GM18505 (cell line): ENCODE results near the gene AKR1B15.

Experiments
- ATAC-seq: cut with Tn5 transposase; IDR thresholded peaks from one replicate; pipeline ENCODE4 v1.9.1; 2021; ENCODE audit not compliant: unreplicated experiment
- POLR2A ChIP-seq: IDR thresholded peaks from 4 replicates; pipeline ENCODE4 v1.6.1; 2011; ENCODE audit warnings: borderline replicate concordance; ENCODE audit not compliant: insufficient read depth, insufficient read length; ENCODE audit errors: extremely low read depth

The AKR1B15 gene

GRCh38 chr7:134627109-134627774, 78.3 kb downstream of the AKR1B15 start:
- no peak for ATAC-seq
- no peak for TF ChIP-seq POLR2A

GRCh38 chr7:134627775-134628153, 78.9 kb downstream of the AKR1B15 start:
- no peak for ATAC-seq
- TF ChIP-seq POLR2A, result no peak

GRCh38 chr7:134629445-134629844, 80.5 kb downstream of the AKR1B15 start:
- TF ChIP-seq POLR2A, result no peak
- ATAC-seq, result no peak
